Measurements from ENCODE around the gene RXFP4.
"Not testable (repeated sequence)": the region's sequence is repeated elsewhere in the genome, so short reads cannot be mapped to it uniquely, and the experiment has no call there.

The RXFP4 gene

DNA sequence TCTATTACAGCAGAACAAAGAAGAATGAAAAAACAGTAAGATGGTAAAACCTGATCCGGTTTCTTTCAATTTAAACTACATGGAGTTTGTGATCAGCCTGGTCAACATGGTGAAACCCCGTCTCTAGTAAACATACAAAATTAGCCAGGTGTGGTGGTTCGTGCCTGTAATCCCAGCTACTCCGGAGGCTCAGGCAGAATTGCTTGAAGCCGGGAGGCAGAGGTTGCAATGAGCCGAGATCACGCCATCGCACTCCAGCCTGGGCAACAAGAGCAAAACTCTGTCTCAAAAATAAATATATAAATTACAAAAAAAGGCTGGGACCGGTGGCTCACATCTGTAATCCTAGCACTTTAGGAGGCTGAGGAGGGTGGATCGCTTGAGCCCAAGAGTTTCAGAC lies 10.7 kb upstream of the RXFP4 start:
- not testable (repeated sequence) for DNase-seq (ENCODE audit: low read depth)

DNA sequence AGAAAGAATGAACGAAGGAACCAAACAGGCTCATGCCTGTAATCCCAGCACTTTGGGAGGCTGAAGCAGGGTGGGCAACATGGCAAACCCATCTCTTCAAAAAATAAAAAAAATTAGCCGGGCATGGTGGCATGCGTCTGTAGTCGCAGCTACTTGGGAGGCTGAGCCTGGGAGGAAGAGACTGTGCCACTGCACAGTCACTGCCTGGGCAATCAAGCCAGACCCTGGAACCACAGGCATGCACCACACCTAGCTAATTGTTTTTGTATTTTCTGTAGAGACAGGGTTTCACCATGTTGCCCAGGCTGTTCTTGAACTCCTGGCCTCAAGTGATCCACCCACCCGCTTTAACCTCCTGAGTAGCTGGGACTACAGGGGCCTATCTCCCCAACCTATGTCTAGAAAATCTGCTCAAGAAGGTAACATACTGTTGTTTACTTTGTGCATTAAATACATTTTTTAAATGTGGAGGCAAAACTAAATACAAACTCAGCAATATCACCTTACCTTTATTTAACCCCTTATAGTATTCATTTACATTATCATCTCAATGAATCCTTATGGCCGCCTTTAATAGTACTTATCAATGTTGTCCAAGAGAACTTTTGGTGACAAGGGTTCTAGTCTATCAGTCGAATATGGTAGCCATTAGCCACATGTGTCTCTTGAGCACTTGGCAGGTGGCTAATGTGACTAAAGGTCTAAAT lies 10.0 kb upstream of the RXFP4 start:
- no peak for DNase-seq (ENCODE audit: low read depth)

DNA sequence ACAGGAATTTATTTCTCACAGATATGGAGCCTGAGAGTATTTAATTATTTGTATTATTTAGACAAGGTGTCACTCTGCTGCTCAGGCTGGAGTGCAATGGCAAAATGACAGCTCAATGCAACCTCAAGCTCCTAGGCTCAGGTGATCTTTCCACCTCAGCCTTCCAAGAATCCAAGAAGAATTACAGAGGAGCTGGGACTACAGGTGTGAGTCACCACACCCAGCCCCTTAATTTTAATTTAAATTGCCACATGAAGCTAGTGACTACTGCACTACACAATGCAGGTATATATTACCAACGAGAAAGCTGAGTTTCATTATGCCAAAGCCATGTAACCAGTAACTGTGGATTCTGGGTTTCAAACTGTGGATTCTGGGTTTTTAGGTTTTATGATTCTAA lies 9.4 kb upstream of the RXFP4 start:
- no peak for DNase-seq (ENCODE audit: low read depth)

DNA sequence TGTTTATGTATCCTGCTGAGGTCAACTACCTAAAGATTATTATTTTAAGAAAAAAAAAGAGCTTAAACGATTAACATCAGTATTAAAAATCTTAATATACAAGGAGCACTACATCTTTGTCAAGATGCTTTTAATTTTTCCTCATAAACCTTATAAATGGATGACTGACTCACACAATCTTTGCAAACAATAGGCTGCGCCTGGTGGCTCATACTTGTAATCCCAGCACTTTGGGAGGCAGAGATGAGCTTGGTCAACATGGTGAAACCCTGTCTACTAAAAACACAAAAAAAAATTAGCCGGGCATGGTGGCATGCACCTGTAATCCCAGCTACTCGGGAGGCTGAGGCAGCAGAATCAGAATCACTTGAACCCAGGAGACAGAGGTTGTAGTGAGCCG lies 9.0 kb upstream of the RXFP4 start:
- no peak for DNase-seq (ENCODE audit: low read depth)

DNA sequence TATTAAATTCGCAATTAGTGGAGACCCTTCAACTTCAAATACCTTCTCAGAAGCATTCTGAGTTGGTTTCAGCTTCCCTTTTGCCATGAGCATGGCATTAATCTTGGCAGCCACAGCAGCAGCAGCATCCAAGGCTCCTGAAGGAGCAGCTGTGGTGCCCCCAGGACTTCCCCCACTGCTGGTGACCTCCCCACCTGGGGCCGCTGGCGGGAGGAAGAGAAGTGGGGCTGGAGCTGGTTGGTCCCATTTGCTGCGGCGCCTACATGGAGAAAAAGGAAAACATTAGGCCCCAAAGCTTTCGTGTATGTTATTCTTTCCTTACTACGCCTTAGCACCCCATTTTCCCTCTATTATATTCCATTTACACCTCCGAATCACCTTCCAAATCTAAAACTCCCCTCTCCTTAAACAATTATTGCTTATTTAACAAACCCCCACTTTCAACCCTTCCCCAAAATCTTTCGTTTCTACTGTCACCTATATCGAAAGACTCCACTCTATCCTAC lies 7.8 kb upstream of the RXFP4 start:
- DNase-seq (ENCODE audit: low read depth) = no peak

DNA sequence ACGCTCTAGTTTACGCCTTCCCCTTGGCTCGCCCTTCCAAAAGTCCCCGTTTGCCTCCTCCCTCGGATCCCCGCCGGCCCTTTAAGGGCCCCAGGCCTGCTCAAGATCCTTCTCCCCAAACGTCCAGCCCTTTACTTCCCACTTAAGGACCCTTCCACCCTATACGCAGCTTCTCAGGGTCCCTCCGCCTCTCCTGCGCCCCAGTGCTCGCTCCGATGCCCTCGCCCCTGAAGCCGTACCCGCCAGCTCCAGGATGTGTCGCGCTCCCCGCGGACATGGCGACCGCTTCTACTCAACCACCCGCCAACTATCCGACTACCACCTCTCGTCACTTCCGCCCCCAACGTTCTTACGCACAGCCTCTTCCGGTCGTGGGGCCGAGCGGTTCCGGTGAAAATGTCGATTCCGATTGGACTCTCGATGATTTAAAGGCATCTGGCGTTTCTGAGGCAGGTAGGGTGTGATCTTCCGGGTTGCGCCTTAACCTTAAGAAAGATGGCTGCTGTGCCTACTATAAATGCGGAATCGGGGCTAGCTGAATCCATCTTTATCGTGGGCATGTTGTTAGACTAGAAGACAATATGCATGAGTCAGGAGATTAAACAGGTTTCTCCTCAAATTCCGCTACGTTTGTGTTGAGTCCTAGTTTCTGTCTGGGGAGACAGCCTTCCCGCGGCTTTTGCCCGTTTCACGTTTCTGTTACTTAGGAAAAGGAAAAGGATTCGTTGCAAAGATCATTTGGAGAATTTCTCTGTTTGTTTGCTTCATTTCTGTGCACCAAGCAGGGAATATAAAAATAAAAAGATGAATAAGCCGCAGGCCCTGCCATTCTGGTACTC lies 7.1 kb upstream of the RXFP4 start, which contains the start of gene KHDC4:
Gene KHDC4 (minus strand): TSS at position 317 of the 839 bp plus-strand sequence. CDS start 40 bp downstream, at position 277.
- DNase-seq (ENCODE audit: low read depth) = peak; percentile 84

DNA sequence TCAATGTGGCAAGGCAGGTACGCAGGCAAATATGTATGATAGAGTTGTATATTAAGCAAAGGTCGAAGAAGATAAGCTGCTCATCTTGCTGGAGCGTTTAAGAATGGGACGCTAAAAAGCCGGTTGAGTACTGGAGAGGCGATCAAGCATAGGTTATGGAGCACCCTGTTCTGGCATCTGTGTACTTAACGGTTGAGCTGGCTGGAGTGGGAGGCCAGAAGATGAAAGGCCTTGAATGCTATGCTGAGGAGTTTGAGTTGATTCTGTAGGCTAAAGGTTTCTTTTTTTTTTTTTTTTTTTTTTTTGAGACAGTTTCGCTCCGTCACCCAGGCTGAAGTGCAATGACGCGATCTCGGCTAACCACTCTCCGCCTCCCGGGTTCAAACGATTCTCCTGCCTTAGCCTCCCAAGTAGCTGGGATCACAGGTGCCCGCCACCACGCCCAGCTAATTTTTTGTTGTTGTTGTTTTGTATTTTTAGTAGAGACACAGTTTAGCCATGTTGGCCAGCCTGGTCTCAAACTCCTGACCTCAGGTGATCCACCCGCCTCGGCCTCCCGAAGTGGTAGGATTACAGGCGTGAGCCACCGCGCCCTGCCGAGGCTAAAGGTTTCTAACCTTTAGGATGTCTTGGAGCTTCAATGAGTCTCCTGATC lies 6.4 kb upstream of the RXFP4 start:
- DNase-seq (ENCODE audit: low read depth) = no peak

DNA sequence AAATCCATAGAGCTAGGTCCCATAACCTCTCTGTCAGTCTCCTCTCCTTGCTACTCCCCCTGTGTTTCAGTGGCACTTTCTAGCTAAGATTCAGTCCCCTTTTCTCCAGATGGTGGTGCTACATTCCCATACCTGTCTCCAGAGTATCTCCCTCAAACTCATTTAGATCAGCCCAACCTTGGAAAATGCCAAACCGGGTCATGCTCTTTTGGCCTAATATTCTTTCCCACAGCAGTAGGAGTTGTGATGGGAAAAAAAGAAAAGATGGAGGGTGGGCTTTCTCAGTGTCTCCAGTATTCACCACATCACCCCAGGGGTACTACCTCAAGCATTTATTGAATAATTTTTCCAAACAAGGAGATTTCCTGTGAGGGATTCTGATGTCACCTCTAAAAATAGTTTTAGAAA lies 3.2 kb upstream of the RXFP4 start:
- DNase-seq (ENCODE audit: low read depth) = no peak

DNA sequence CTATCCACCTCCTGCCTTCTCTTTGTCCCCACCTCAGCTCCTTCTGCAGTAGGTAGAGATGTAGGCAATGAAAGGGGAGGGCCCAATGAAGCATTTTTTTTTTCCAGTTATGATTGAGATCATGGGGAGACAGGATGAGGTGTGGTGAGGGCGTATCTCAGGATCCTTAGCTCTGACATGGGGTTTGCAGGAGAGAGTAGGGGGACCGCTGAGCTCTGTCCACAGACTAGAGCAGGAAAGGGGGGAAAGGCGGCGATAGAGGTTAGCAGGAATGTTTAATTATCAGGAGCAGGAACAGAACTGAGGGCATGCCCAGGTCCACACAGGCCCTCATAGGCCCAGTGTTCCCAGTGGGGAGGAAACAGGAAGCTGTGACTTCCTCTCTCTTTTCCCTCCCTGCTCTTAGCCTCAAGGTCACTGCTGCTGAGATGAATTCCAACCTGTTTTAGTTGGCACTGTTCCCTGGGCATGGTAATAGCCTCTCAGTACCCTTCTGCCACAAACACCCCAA lies 901 bp upstream of the RXFP4 start:
- DNase-seq (ENCODE audit: low read depth) = no peak

DNA sequence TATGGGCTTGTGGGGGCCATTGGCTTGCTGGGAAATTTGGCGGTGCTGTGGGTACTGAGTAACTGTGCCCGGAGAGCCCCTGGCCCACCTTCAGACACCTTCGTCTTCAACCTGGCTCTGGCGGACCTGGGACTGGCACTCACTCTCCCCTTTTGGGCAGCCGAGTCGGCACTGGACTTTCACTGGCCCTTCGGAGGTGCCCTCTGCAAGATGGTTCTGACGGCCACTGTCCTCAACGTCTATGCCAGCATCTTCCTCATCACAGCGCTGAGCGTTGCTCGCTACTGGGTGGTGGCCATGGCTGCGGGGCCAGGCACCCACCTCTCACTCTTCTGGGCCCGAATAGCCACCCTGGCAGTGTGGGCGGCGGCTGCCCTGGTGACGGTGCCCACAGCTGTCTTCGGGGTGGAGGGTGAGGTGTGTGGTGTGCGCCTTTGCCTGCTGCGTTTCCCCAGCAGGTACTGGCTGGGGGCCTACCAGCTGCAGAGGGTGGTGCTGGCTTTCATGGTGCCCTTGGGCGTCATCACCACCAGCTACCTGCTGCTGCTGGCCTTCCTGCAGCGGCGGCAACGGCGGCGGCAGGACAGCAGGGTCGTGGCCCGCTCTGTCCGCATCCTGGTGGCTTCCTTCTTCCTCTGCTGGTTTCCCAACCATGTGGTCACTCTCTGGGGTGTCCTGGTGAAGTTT lies 550 bp downstream of the RXFP4 start:
- no peak for DNase-seq (ENCODE audit: low read depth)

DNA sequence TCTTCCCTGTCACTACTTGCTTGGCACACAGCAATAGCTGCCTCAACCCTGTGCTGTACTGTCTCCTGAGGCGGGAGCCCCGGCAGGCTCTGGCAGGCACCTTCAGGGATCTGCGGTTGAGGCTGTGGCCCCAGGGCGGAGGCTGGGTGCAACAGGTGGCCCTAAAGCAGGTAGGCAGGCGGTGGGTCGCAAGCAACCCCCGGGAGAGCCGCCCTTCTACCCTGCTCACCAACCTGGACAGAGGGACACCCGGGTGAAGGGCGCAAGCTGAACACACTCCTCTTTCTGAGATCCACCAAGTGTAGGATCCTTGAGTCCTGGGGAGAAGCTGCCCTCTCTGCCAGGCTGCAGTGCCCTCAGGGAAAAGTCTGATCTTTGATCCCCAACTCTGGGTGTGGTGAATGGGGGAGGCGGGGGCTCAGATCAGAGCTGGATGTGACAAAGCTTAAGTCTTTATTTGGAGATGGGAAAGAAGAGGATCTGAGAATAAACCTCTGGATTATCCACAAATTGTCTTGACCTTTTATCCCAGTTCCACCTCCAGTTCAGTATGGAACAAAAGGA lies 1.2 kb downstream of the RXFP4 start:
- DNase-seq (ENCODE audit: low read depth) = no peak

DNA sequence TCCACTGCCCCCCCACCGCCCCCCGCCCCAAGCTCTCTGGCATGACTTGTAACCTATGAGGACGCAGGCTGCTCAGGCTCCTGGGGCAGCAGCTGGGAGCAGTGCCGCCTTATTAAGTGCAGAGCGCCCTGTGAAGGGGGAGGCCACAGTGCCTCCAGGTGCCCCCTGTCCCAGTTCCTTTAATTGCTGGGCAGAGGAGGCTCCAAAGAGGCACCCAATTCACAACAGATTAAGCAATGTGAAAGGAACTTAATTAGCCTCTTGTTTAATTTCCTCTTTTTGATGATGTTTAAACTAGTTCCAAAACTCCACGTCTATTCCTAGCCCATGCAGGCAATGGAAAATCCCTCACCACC lies 3.0 kb downstream of the RXFP4 start:
- no peak for DNase-seq (ENCODE audit: low read depth)

DNA sequence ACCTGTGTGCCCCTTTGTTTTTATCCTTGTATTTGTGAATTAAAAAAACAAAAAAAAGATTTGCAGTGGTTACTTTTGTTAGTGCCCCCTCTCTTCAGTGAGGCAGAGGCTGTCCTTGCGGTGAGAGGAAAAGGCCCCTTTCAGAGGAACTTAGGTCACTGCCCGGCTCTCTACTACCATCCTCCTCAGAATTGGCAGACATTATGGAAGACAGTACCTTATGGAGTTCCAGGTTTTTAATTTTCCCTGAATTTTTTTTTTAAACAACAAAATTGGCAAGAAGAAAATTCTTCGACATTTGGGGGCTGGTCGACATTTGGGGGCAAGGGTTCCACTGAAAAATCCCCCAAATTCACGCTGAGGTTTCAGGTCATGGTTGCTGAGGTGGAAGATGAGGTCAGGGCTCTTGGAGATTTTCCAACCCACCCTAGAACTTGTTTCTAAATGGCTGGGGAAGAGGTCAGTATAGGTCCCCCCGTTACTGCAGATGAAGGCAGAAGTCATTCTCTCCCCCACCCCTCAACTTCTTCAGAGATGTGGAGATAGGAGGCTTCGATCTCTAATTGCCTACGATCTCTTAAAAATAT lies 5.3 kb downstream of the RXFP4 start:
- DNase-seq (ENCODE audit: low read depth) = no peak

DNA sequence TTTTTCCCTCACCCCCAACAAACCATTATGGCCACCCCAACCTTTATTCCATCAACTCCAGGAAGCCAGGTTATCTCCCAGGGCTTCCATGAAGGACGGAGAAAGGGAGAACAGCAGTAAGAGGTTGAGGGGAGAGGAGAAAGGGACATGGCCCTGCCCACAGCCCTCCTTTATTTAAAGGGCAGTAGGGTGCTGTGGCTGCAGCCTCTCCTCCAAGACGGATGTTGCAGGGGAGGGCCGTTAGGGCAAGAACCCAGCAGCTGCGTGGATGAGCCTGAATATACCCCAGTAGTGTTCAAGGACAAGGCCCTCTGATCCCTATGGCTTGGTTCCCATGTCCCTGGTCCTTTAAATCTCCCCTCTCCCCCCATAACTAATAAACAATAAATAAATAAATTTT lies 5.9 kb downstream of the RXFP4 start:
- no peak for DNase-seq (ENCODE audit: low read depth)

DNA sequence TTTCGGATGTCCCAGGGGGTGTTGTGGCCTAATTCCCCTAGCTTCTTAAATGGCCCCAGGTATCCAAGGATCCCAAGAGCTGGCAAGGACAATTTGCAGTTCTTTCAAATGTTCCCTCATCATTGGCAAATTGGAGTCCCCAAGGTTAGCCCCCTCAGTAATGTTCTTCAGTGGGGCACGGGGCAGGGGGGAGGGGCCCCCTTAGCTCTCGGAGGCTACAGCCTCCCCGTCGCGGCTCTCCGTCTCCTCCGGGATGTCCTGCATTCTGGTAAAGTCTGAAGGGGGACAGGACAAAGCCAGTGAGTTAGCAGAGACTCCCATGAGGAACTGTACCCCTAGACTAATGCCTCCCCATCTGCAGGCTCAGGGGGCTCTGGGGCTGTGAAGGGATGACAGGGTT lies 6.3 kb downstream of the RXFP4 start:
- DNase-seq (ENCODE audit: low read depth) = no peak

DNA sequence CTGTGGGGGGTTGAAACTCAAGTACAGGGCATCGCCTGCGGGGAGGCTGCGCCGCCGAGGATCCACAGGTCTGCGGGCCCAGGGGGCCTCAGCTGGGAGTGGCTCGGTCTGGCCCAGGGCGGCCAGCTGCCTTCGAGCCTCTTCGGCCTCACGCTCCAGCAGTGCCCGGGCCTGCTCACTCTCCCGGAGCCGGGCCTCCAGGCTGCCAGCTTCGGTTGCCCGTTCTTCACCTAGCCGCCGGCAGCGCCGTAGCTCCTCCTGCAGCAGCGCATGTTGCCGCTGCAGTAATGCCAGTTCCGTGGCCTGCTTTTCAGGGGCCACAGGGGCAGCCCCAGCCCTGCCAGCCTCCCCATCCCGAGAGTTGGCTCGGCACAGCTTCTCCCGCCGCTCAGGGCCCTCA lies 9.4 kb downstream of the RXFP4 start:
- DNase-seq (ENCODE audit: low read depth) = no peak

DNA sequence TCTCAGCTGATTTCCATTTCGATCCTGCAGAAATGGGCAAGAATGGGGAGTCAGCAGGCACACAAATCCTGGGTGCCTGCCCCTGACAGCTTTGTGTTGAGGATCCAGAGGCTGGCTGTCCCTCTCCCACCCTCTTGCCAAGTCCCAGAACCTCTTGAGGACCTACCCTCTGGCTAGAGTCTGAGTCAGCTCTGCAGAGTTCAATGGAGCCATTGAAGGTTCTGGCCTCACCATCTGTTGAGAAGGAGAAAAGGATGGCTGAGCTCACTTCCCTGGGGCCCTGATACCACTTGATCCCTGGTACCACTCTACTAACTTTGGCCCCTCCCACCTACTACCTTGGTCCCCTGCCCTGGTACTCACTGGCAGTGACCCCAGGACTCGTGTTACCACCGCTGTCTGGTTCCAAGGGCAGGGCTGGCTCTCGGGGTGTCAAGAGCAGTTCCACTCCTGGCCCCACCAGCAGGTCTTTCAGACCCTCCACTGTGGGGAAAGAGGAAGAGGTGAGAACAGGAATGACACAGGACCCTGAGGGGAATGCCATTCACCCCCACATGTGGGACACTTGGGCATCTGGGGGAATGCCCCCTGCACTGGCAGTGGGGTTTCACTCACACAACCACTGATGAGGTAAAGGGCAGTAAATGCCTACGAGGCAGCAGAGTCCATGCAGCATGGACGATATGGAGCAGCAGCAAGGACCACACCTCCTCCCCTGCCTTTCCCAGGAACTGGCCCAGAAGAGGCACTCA lies 10.5 kb downstream of the RXFP4 start:
- DNase-seq (ENCODE audit: low read depth) = no peak

DNA sequence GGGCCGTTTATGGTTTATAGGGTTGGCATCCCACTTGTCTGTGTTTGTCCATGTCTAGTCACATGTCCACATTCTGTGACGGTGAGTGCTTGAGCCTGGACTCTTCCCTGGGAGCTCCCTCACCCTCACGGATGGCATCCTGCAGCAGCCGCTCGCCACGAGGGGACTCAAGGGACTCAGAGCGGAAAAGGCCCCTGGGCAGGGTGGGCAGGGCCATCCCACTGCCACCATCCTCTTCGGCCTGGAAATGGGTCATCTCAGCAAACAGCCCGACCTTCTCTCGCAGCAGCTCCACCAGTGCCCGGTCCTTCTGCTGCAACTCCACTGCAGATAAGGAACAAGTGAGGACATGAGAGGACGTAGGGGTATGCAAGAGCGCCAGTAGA lies 11.1 kb downstream of the RXFP4 start:
- DNase-seq (ENCODE audit: low read depth) = no peak

DNA sequence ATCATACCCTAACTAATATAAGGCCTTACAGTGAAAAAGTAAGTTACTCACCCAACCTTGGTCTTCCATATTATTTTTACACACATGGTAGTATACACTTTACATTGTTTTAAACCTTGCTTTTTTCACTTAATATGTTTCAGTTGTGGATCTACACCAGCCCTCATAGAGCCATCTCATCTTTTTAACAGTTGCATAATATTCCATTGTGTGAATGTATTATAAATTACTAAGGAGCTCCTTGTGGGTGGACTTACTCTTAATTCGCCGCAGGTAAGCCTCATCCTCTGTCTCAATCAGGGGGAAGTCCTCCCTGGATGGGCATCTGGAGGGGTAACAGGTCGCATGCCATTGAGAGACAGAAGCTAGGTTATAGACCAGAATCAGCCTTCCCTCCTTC lies 13.2 kb downstream of the RXFP4 start:
- no peak for DNase-seq (ENCODE audit: low read depth)

DNA sequence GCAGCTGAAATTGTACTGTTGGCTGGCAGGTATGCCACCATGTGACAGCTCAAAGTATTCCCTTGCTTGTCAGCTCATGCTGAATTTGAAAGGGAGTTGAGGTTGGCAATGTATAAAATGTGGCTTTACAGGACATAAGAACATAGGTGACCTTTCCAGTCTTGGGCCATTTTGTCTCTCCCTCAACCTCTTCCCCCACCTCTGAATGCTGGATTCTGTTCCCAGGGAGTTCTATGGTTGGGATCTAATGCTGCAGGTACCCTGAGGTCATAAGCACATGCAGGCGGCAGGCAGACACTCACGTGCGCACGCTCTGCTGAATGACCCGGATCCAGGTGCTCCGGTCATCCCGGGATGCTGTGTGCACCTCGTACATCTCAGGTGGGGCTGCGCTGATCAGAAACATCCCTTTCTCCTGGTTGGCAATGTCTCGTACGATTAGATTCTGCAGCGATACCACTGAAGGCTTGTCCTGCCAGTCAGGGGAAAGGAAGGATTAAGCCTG lies 16.0 kb downstream of the RXFP4 start:
- DNase-seq (ENCODE audit: low read depth) = no peak
